ENCODE measurements around the gene FOXB2.
"Not testable (repeated sequence)": the region's sequence is repeated elsewhere in the genome, so short reads cannot be mapped to it uniquely, and the experiment has no call there.

FOXB2 gene

DNA sequence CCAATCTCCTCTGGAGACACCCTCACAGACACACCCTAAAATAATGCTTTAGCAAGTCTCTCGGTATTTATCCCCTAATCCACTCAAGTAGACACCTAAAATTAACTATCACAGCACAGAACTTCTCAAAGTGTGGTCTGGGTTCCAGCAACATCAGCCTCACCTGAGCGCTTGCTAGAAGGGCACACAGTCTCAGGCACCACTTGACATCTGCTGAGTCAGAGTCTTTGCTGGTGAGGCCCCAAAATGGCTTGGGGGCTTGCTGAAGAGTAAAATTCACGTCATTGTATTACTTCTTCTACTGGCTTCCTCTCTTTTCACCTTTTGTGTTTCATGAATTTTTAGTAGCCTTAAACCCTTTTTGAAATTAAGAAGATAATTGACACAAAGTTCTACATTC, 9.0 kb downstream of the FOXB2 start:
- no peak for DNase-seq
- H3K36me3 Mint-ChIP-seq (ENCODE audit: low read depth): no peaks in the 10 kb centered on the region

GRCh38 chr9:77030045-77030444, 10.6 kb downstream of the FOXB2 start:
- Mint-ChIP-seq H3K9me3 (no peaks in the 10 kb centered on the region), H3K4me3 (no peak overlapping the region), H3K27me3 (ENCODE audit: low read depth, poor library complexity) (peaks cover 61% of the 10 kb centered on the region), H3K27ac (no peak overlapping the region), H3K4me1 (peaks cover 6% of the 10 kb centered on the region), H3K36me3 (ENCODE audit: low read depth) (no peaks in the 10 kb centered on the region)
- TF ChIP-seq CTCF (IDR thresholded peaks at IDR 0.05): no peak
- no peak for DNase-seq

More for the DNA sequence above, 9.0 kb downstream of the FOXB2 start:
- Mint-ChIP-seq H3K4me1 (peaks cover 6% of the 10 kb centered on the region), H3K27me3 (ENCODE audit: low read depth, poor library complexity) (peaks cover 76% of the 10 kb centered on the region), H3K4me3 (no peak overlapping the region), H3K27ac (no peak overlapping the region), H3K9me3 (no peaks in the 10 kb centered on the region)
- no peak for TF ChIP-seq CTCF (IDR thresholded peaks at IDR 0.05)

- TF ChIP-seq CTCF (IDR thresholded peaks at IDR 0.05): no peak
- no peaks in the 10 kb centered on the region for H3K36me3 Mint-ChIP-seq (ENCODE audit: low read depth)
Measured at GRCh38 chr9:77038281-77039036, 19.0 kb downstream of the FOXB2 start.

DNA sequence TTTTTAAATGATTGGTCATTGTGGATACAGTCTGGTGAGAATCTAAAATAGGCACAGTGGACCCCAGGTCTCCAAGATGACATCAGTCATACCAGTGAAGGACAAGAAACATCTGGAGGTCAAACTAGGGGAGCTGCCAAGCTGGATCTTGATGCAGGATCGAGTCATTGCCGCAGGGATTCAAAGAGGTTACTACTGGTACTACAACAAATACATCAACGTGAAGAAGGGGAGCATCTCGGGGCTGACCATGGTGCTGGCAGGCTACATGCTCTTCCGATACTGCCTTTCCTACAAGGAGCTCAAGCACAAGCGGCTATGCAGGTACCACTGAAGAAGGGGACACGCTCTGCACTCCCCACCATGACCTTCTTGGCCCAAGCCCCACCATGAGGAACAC, 20.9 kb downstream of the FOXB2 start:
- Mint-ChIP-seq H3K27ac (no peak overlapping the region), H3K4me3 (no peak overlapping the region), H3K27me3 (ENCODE audit: low read depth, poor library complexity) (peaks cover 29% of the 10 kb centered on the region), H3K4me1 (peaks cover 7% of the 10 kb centered on the region), H3K36me3 (ENCODE audit: low read depth) (no peaks in the 10 kb centered on the region), H3K9me3 (no peaks in the 10 kb centered on the region)
- DNase-seq: no peak
- no peak for TF ChIP-seq CTCF (IDR thresholded peaks at IDR 0.05)

More at GRCh38 chr9:77038281-77039036, 19.0 kb downstream of the FOXB2 start:
- Mint-ChIP-seq H3K9me3 (no peaks in the 10 kb centered on the region), H3K4me1 (no peaks in the 10 kb centered on the region), H3K27me3 (ENCODE audit: low read depth, poor library complexity) (peaks cover 26% of the 10 kb centered on the region), H3K4me3 (no peak overlapping the region), H3K27ac (no peak overlapping the region)
- DNase-seq: no peak

- H3K36me3 Mint-ChIP-seq (ENCODE audit: low read depth); H3K9me3 Mint-ChIP-seq; DNase-seq; H3K4me3 Mint-ChIP-seq; H3K27ac Mint-ChIP-seq: not testable (repeated sequence)
- H3K27me3 Mint-ChIP-seq (ENCODE audit: low read depth, poor library complexity): peaks cover 15% of the 10 kb centered on the region
- peaks cover 22% of the 10 kb centered on the region for H3K4me1 Mint-ChIP-seq
Measured at GRCh38 chr9:77043743-77044142, 24.3 kb downstream of the FOXB2 start.

DNA sequence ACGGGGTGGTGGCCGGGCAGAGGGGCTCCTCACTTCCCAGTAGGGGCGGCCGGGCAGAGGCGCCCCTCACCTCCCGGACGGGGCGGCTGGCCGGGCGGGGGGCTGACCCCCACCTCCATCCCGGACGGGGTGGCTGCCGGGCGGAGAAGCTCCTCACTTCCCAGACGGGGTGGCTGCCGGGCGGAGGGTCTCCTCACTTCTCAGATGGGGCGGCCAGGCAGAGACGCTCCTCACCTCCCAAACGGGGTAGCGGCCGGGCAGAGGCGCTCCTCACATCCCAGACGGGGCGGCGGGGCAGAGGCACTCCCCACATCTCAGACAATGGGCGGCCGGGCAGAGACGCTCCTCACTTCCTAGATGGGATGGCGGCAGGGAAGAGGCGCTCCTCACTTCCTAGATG, 41.2 kb downstream of the FOXB2 start:
- not testable (repeated sequence) for H3K4me3 Mint-ChIP-seq; H3K36me3 Mint-ChIP-seq (ENCODE audit: low read depth); H3K27me3 Mint-ChIP-seq (ENCODE audit: low read depth, poor library complexity); H3K4me1 Mint-ChIP-seq; DNase-seq; H3K27ac Mint-ChIP-seq
- peaks cover 22% of the 10 kb centered on the region for H3K9me3 Mint-ChIP-seq

GRCh38 chr9:77063645-77064285, 44.3 kb downstream of the FOXB2 start:
- H3K4me1 Mint-ChIP-seq: no peaks in the 10 kb centered on the region
- H3K27ac Mint-ChIP-seq: no peak overlapping the region
- H3K27me3 Mint-ChIP-seq (ENCODE audit: low read depth, poor library complexity): peaks cover 4% of the 10 kb centered on the region
- no peak overlapping the region for H3K4me3 Mint-ChIP-seq
- no peak for DNase-seq
- TF ChIP-seq CTCF (IDR thresholded peaks at IDR 0.05): no peak
- H3K36me3 Mint-ChIP-seq (ENCODE audit: low read depth): no peaks in the 10 kb centered on the region
- H3K9me3 Mint-ChIP-seq: peaks cover 31% of the 10 kb centered on the region

Data from nephron progenitor cell (in vitro differentiated cells).